ENCODE data around the gene SMAD3.

SMAD3 gene

DNA sequence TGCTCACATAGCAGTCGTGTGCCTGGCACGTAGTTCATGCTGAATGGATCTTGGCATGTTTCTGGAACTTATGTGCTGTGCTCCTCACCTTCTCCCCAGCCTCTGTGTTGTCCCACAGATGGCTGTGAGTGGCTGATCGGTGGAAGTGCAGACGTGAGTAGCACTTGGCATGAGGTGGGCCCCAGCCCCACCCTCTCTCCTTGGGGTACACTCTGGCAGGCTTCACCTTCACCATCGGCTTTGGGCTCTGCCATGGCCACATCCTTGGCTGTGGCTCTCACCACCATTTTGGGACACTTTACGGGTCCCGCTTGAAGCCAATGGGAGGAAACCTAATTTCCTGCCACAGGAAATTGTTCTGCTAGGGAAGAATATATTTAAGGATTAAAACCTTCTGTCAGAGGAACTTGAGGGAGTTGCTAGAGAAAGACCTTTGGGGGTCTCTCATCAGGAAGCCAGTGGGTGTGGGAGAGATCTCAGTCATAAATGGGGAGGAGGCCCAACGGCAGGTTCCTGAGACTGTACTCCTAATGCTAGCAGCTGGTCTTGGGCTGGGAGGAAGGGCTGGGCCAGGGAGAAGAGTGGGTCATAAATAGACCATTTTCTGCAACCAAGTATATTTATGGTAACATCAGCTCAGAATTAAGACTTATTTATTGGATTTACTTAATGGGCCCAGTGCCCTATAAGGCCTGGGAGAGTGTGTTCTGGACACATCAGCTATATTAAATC, 92.3 kb downstream of the SMAD3 start:
- TF ChIP-seq, protein P1, sequence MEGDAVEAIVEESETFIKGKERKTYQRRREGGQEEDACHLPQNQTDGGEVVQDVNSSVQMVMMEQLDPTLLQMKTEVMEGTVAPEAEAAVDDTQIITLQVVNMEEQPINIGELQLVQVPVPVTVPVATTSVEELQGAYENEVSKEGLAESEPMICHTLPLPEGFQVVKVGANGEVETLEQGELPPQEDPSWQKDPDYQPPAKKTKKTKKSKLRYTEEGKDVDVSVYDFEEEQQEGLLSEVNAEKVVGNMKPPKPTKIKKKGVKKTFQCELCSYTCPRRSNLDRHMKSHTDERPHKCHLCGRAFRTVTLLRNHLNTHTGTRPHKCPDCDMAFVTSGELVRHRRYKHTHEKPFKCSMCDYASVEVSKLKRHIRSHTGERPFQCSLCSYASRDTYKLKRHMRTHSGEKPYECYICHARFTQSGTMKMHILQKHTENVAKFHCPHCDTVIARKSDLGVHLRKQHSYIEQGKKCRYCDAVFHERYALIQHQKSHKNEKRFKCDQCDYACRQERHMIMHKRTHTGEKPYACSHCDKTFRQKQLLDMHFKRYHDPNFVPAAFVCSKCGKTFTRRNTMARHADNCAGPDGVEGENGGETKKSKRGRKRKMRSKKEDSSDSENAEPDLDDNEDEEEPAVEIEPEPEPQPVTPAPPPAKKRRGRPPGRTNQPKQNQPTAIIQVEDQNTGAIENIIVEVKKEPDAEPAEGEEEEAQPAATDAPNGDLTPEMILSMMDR (IDR thresholded peaks at IDR 0.05; ENCODE audit: extremely low read depth, missing control alignments): no peak
- DNase-seq (ENCODE audit: low spot score): no peak

DNA sequence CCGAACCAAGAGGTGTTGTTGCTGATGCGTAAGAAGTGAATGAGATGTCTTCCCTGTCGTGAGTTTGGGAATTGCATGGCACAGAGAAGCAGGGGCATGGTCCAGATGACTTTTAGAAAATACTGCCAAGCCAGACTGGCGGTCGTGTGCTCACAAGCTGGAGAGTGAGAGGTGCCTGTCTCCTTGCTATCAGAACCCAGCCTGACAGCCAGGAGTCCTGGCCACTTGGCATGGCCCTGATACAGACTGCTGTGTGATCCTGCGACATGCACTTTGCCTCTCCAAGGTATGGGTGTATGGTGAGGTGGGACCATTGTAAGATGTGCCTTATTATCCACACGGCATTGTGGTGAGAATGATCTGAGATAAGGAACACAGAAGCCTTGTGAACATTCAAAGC, 93.0 kb downstream of the SMAD3 start:
- TF ChIP-seq, protein P1 (IDR thresholded peaks at IDR 0.05; ENCODE audit: extremely low read depth, missing control alignments): no peak
- no peak for DNase-seq (ENCODE audit: low spot score)

- no peak for DNase-seq (ENCODE audit: low spot score)
- TF ChIP-seq, protein P1 (IDR thresholded peaks at IDR 0.05; ENCODE audit: extremely low read depth, missing control alignments): no peak
Observed at GRCh38 chr15:67161412-67161811, 96.0 kb downstream of the SMAD3 start.

DNA sequence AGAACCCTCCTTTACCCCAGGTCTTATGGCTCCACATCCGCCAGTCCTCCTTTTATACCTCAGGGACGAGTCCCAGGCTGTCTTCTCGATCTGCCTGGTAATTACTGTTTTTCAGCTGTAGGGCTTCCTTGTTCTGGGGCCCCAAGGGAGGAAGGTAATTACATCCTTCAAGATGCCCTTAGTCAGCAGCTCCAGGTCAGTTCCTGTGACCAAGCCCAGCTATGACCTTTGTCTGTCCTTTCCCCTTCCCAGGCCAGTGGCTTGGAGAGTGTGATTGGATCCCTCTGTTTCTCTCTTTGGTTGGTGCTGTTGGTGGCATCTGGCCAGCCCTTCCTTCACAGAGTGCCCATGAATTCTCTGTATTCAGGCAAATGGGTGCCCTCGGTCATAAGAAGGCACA, 96.5 kb downstream of the SMAD3 start:
- no peak for DNase-seq (ENCODE audit: low spot score)

DNA sequence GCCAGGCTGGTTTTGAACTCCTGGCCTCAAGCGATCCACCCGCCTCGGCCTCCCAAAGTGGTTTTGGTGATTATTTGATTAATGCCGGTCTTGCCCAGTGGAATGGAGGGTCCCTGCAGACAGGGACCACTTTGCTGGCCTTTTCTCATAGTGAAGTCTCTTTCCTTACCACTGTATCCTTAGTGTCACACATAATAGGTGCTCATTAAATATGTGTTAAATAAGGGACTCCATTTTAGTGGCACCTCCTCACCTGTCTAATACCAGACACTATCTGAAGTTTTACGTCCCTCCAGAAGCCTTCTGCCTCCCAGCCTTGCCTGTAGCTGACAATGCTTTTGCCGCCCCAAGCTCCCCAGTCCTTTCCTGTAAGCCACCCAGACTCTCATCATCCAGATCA, 97.8 kb downstream of the SMAD3 start:
- no peak for DNase-seq (ENCODE audit: low spot score)
- TF ChIP-seq, protein P1 (IDR thresholded peaks at IDR 0.05; ENCODE audit: extremely low read depth, missing control alignments): no peak

More for the DNA sequence above, 96.5 kb downstream of the SMAD3 start:
- TF ChIP-seq, protein P1 (IDR thresholded peaks at IDR 0.05; ENCODE audit: extremely low read depth, missing control alignments): no peak

GRCh38 chr15:67164401-67164791, 99.0 kb downstream of the SMAD3 start:
- TF ChIP-seq, protein P1 (IDR thresholded peaks at IDR 0.05; ENCODE audit: extremely low read depth, missing control alignments): no peak
- DNase-seq (ENCODE audit: low spot score): no peak

GRCh38 chr15:67164811-67165253, 99.4 kb downstream of the SMAD3 start:
- DNase-seq (ENCODE audit: low spot score): no peak
- TF ChIP-seq, protein P1 (IDR thresholded peaks at IDR 0.05; ENCODE audit: extremely low read depth, missing control alignments): no peak
